ENCODE results near the gene RPRD2. TPM values are rescaled to one million over a fixed set of nuclear protein-coding genes. Genes with fewer than 3 reads are reported as not detected.
A peak's percentile ranks its signal among the peaks of the same experiment; 100 is the strongest.

The RPRD2 gene
- total and polyA plus RNA-seq, 4 donors: 5.4 to 9.7 (median 8.0) TPM

GRCh38 chr1:150409504-150410362, 45.8 kb downstream of the RPRD2 start:
- Histone ChIP-seq H3K9me3 (ENCODE audit: control insufficient read depth in 4 of 4, low read length in 3 of 4) (no peaks in the 10 kb centered on the region), H3K4me3 (ENCODE audit: low read depth in 1 of 3, low read length in 3 of 3) (no peak overlapping the region), H3K36me3 (ENCODE audit: control insufficient read depth in 4 of 4, insufficient read depth in 3 of 4, low read depth in 1 of 4, low read length in 3 of 4) (no peaks in the 10 kb centered on the region), H3K27ac (ENCODE audit: low read depth in 1 of 2, low read length in 2 of 2) (peak overlapping the region; percentile 46 to 71), H3K4me1 (ENCODE audit: control insufficient read depth in 4 of 4, insufficient read depth in 4 of 4, low read length in 3 of 4) (peaks cover 6 to 33% (median 21%) of the 10 kb centered on the region in 4 donors), H3K9ac (ENCODE audit: low read depth in 1 of 2, low read length in 2 of 2) (no peak overlapping the region), H3K27me3 (ENCODE audit: control insufficient read depth in 4 of 4, insufficient read depth in 4 of 4, low read length in 3 of 4) (no peaks in the 10 kb centered on the region)
- no peak for DNase-seq (ENCODE audit: low spot score)
- WGBS: 46% methylated on average over 12 of the region's 12 CpGs
- peak; percentile 64 to 68 for TF ChIP-seq RXRA (IDR thresholded peaks at IDR 0.05)
- TF ChIP-seq SP1 (IDR thresholded peaks at IDR 0.05): peak; percentile 26
- TF ChIP-seq TAF1 (conservative IDR thresholded peaks at IDR 0.05): no peak
- no peak for TF ChIP-seq MAX (IDR thresholded peaks at IDR 0.05)
- peak; percentile 48 for TF ChIP-seq HNF4G (IDR thresholded peaks at IDR 0.05)
- peak; percentile 47 for TF ChIP-seq YY1 (IDR thresholded peaks at IDR 0.05)
- no peak for TF ChIP-seq ATF3 (IDR thresholded peaks at IDR 0.05)
- no peak for TF ChIP-seq EGR1 (IDR thresholded peaks at IDR 0.05; ENCODE audit: low read depth in 2 of 2)
- TF ChIP-seq NR2F2 (IDR thresholded peaks at IDR 0.05): no peak
- TF ChIP-seq JUND (IDR thresholded peaks at IDR 0.05): peak in 1 of 2 donors; percentile 42
- no peak for TF ChIP-seq REST (IDR thresholded peaks at IDR 0.05)
- TF ChIP-seq ZBTB33 (IDR thresholded peaks at IDR 0.05): peak; percentile 52
- peak; percentile 75 to 78 for TF ChIP-seq HNF4A (conservative IDR thresholded peaks at IDR 0.05)
- TF ChIP-seq RAD21 (IDR thresholded peaks at IDR 0.05): no peak
- no peak for TF ChIP-seq FOXA2 (IDR thresholded peaks at IDR 0.05)
- TF ChIP-seq GABPA (IDR thresholded peaks at IDR 0.05 in 1 of 2, conservative IDR thresholded peaks at IDR 0.05 in 1 of 2): peak in 1 of 2 donors; percentile 13
- TF ChIP-seq CTCF (IDR thresholded peaks at IDR 0.05; ENCODE audit: low read depth, low read length, missing input control): no peak
- no peak for TF ChIP-seq FOXA1 (IDR thresholded peaks at IDR 0.05)

All from liver (tissue), 9 donors.